Liver (tissue), 3 donors: ENCODE measurements around the gene FKBP6.

Source experiments
- RAD21 ChIP-seq, 2 donors: IDR thresholded peaks; 2 replicates each; pipeline ENCODE4 v1.6.1; 2016; ENCODE audit warnings: antibody characterized with exemption in 2 of 2, mild to moderate bottlenecking in 2 of 2
- RXRA ChIP-seq, 2 donors: IDR thresholded peaks; 2 replicates each; pipeline ENCODE4 v1.6.1; 2017 to 2018; ENCODE audit warnings: antibody characterized with exemption in 2 of 2, mild to moderate bottlenecking in 1 of 2
- TF ChIP-seq, protein P1 (sequence below): fragments of 150-350 bp; IDR thresholded peaks from 2 replicates; pipeline ENCODE4 v1.5.1; 2017; ENCODE audit warnings: improper control_type of control experiment, low read depth, low read length; ENCODE audit not compliant: missing input control
- TF ChIP-seq, protein P2 (sequence below): IDR thresholded peaks from 2 replicates; pipeline ENCODE4 v1.6.1; 2016; ENCODE audit warnings: antibody characterized with exemption, mild to moderate bottlenecking
- donor health status: healthy.
- donor health status: healthy.

DNA sequence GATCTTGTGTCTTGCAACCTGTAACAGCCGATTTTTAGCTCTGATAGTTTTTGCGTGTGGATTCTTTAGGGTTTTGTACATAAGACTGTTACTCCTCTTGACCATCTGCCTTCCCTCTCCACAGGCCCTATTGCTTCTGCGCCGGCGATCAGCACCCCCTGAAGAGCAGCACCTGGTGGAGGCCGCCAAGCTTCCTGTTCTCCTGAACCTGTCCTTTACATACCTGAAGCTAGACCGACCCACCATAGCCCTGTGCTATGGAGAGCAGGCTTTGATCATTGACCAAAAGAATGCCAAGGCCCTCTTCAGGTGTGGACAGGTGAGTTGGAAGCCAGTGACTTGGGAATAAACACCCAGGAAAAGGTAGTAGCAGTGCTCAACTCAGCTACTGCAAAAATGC lies 12.6 kb downstream of the FKBP6 start:
- TF ChIP-seq, protein P1, sequence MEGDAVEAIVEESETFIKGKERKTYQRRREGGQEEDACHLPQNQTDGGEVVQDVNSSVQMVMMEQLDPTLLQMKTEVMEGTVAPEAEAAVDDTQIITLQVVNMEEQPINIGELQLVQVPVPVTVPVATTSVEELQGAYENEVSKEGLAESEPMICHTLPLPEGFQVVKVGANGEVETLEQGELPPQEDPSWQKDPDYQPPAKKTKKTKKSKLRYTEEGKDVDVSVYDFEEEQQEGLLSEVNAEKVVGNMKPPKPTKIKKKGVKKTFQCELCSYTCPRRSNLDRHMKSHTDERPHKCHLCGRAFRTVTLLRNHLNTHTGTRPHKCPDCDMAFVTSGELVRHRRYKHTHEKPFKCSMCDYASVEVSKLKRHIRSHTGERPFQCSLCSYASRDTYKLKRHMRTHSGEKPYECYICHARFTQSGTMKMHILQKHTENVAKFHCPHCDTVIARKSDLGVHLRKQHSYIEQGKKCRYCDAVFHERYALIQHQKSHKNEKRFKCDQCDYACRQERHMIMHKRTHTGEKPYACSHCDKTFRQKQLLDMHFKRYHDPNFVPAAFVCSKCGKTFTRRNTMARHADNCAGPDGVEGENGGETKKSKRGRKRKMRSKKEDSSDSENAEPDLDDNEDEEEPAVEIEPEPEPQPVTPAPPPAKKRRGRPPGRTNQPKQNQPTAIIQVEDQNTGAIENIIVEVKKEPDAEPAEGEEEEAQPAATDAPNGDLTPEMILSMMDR: no peak
- TF ChIP-seq RAD21 (IDR thresholded peaks at IDR 0.05) (no peak), RXRA (IDR thresholded peaks at IDR 0.05) (no peak)
- TF ChIP-seq, protein P2, sequence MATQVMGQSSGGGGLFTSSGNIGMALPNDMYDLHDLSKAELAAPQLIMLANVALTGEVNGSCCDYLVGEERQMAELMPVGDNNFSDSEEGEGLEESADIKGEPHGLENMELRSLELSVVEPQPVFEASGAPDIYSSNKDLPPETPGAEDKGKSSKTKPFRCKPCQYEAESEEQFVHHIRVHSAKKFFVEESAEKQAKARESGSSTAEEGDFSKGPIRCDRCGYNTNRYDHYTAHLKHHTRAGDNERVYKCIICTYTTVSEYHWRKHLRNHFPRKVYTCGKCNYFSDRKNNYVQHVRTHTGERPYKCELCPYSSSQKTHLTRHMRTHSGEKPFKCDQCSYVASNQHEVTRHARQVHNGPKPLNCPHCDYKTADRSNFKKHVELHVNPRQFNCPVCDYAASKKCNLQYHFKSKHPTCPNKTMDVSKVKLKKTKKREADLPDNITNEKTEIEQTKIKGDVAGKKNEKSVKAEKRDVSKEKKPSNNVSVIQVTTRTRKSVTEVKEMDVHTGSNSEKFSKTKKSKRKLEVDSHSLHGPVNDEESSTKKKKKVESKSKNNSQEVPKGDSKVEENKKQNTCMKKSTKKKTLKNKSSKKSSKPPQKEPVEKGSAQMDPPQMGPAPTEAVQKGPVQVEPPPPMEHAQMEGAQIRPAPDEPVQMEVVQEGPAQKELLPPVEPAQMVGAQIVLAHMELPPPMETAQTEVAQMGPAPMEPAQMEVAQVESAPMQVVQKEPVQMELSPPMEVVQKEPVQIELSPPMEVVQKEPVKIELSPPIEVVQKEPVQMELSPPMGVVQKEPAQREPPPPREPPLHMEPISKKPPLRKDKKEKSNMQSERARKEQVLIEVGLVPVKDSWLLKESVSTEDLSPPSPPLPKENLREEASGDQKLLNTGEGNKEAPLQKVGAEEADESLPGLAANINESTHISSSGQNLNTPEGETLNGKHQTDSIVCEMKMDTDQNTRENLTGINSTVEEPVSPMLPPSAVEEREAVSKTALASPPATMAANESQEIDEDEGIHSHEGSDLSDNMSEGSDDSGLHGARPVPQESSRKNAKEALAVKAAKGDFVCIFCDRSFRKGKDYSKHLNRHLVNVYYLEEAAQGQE: no peak
